GM12892 (cell line): ENCODE measurements around the gene FAM174C.

Experiments
- DNase-seq: peaks from one replicate; pipeline ENCODE4 v3.0.0; 2011; ENCODE audit not compliant: insufficient read length
- FAIRE-seq: peaks from 2 replicates; lab custom pipeline; 2011; peaks lifted over from hg19 to GRCh38; lab: Jason Lieb, UNC
- POLR2A ChIP-seq: IDR thresholded peaks from 2 replicates; pipeline ENCODE4 v1.6.1; 2011; ENCODE audit warnings: low read depth, low read length, control low read depth
- POLR2AphosphoS5 ChIP-seq: IDR thresholded peaks from 2 replicates; pipeline ENCODE4 v1.6.1; 2011; ENCODE audit warnings: low read depth, low read length, control low read depth
- TAF1 ChIP-seq: IDR thresholded peaks from 2 replicates; pipeline ENCODE4 v1.6.1; 2011; ENCODE audit warnings: low read depth, mild to moderate bottlenecking, control low read depth, low read length, borderline replicate concordance

FAM174C gene

DNA sequence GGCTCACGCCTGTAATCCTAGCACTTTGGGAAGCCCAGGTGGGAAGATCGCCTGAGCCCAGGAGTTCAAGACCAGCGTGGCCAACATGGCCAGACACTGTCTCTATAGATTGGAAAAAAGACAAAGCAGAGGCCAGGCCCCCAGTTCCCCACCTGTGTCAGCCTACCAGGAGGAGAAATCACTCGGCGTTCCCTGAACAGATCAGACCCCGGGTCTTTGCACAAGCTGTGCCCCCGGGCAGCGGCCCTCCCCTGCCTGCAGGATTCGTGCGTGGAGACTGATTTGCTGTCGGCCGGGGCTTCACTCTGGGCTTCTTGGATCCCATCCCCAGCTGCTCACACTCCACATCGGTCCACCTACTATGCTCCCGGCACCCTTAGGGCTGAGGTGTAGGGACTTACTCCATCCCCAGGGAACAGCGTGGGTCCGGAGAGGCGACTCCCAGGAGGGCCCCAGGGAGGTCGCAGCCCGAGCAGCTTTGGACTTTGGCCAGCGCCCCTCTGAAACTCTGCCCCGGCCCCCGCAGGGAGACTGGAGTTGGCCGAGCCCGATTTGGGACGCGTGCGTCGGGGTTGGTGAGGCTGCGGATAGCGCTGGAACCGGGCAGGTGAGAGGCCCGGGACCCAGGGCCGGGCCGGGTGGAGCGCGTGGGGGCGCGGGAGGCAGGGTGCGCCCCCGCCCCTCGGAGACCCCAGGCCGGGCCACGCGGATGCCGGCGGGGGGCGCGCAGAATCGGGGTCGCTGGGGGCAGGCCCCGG is 9.8 kb downstream of the FAM174C start:
- DNase-seq (no peak), FAIRE-seq (no peak)
- TF ChIP-seq POLR2AphosphoS5 (no peak), POLR2A (no peak), TAF1 (no peak)

DNA sequence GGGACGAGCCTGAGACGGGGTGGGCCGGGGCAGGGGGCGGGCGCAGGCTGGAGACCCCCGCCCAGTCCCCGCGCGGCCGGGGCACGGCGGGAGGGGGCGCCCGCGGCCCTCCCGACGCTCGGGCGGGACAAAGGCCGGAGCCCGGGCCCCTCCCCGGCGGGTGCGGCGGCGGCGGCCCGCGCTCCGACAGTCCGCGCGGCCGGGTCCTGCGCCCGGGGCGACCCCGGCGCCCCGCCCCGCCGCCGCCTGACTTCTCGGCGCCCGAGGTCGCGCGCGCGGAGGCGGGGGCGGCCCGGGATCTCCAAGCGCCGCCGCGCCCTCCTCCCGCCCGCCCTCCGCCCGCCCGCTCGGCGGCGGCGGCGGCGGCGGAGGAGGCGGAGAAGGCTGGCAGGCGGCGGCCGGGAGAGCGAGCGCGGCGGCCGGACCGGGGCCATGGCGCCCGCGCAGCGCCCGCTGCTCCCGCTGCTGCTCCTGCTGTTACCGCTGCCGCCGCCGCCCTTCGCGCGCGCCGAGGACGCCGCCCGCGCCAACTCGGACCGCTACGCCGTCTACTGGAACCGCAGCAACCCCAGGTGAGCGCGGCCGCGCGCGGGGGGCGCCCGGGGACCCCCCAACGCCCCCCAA is 10.5 kb downstream of the FAM174C start, which contains the start of gene EFNA2:
Gene EFNA2 (plus strand): TSS at position 137 of the 624 bp plus-strand sequence. CDS start 296 bp downstream, at position 433.
- DNase-seq (no peak), FAIRE-seq (no peak)
- TF ChIP-seq TAF1: no peak
- no peak for TF ChIP-seq POLR2A
- no peak for TF ChIP-seq POLR2AphosphoS5

DNA sequence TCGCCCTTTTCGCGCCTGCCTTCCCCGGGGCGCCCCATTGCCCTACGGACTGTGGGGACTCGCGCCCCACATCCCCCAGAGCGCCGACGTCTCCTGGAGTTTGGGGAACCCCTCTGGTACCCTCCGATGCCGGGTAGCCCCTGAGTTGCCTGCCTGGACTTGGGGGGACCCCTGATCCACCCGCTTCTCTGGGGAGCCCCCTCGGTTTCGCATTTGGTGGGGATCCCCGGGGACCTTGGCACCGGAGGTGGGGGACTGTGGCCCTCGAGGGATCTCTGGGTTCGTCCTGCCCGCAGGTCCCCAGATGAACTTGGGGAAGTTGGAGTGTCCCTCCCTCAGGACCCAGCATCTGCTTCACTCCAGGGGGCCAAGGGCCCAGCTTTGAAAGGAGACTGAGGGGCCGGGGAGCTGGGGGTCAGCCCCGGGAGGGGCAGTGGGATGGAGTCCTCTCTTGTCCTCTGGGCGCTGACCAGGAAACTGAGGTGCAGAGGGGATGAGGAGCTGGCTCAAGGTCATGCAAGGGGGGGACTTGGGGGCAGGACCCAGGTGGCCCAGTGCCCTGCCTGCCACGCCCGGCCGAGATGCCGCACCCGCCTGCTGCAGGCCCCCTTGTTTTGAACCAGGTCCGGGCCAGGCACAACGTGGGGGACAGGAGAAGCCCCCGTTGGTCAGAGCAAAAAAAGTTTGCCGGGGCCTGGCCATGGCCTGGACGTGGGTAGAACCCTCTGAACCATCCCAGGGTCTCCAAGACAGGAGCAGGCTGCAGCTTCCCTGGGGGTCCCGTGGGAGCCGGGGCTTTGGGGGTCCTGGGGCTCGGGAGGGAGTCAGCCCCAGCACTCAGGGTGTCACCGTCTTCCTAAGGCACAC is 11.4 kb downstream of the FAM174C start:
- FAIRE-seq: no peak
- DNase-seq: no peak
- TF ChIP-seq POLR2A (no peak), POLR2AphosphoS5 (no peak), TAF1 (no peak)

DNA sequence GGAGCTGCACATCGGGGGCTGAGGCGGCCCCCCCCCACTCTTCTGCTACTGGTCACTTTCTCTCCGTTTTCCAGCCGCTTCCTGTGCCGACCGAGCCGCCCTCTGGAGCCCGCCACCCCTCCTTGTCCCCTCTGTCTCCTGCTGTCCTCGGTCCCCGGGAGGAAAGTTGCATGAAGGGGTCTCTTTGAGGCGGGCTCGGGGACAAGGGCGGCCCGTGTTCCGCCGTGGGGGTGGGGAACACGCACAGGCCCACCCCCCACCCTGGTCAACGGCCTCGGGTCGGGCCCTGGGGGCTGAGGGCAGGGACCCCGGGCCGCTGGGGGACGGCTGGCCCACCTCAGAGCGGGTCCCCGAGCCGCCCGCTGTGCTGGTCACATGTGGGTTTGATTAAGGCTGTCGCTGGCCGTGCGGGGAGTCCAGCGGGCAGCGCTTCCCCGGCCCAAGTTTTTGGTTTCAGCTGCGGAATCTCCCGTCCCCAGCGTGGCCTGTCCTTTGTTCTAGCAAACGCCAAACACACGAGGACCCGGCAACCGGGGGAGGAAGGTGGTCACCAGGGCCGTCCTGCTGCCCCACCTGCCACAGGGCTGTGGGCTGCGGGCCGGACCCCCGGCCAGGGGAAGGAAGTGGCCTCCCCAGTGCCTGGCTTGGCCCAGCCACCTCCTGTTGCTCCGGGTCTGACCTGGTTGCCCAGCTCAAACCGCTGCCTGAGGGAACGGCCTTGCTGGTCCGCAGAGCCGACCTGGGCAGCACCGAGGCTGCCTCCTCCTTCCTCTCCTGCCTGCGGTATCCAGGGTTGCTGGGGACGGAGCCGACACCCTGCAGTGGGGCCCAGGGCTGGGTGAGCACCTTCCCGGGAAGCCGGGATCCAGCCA is 12.3 kb downstream of the FAM174C start:
- FAIRE-seq (no peak), DNase-seq (no peak)
- TF ChIP-seq POLR2A: no peak

DNA sequence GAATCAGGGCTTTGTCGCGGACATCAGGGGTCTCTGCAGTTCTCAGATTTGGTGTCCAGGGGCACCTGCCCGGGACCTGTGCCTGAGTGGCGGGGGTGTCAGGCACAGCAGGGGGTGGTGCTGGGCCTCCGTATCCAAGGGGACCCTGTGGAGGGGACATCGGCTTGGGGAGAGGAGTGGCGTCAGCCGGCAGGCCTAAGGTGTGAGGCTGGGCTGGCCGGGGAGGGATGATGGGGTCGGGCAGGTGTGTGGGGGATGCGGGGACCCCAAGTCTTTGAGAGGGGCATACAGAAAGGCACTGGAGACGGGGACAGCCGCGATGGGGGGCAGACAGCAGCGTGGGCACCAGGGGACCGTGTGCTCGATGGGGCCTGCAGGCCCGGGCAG is 12.9 kb downstream of the FAM174C start:
- no peak for TF ChIP-seq POLR2AphosphoS5
- no peak for TF ChIP-seq TAF1
- TF ChIP-seq POLR2A: no peak
- FAIRE-seq: no peak
- DNase-seq: no peak

DNA sequence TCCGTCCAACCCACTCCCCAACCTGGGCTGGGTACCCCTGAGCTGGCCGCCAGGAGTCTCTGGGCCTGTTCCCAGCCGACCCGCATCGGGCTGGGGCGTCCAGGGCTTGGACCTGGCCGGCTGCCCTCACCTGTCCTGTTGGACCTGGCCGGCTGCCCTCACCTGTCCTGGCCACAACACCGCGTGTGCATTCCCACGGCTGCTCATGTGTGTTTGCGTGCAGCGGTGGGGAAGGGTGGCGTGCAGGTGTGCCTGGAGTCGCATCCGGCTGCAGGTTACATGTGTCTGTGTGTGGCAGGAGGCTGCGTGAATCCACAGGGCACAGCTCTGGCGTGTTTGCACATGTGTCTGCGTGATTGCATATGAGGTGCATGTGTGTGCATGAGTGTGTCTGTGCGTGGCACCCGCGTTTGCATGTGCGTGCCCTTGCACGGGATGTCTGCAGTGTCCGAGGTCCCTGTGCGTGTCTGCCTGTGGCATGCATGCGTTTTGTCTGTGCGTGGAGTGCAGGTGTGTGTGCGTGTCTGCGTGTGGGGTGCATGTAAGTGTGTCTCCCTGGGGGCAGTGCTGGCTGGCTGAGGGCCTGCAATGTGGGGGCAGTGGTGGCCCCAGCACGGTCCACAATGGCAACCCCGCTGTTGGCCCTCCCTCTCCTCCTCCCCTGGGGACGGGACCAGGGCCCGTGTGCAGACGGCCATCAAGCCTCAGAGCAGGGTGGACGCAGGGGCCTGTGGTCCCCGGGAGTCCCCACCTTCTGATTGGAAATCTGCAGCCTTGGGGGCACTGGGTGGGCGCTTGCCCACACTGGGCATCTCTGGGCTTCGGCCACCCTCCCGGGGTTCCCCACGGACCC is 13.7 kb downstream of the FAM174C start:
- TF ChIP-seq POLR2A (no peak), POLR2AphosphoS5 (no peak), TAF1 (no peak)
- DNase-seq (no peak), FAIRE-seq (no peak)

DNA sequence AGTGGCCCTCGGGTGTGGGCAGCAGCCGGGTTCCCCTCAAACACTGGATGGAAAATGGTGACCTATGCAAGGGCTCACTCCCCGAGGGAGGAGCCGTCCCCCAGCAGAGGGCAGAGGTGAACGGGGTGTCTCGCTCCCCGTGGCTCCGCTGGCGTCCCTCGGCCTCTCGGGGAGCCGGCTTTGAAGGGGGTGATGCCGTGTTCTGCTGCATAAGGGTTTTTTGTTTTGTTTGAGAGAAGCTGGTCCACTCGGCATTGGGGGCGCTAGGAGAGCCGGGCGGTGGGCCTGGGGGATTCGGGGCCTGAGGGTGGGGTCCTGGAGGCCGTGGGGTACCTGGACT is 14.3 kb downstream of the FAM174C start:
- FAIRE-seq: no peak
- TF ChIP-seq TAF1 (no peak), POLR2A (no peak)
- DNase-seq: no peak

DNA sequence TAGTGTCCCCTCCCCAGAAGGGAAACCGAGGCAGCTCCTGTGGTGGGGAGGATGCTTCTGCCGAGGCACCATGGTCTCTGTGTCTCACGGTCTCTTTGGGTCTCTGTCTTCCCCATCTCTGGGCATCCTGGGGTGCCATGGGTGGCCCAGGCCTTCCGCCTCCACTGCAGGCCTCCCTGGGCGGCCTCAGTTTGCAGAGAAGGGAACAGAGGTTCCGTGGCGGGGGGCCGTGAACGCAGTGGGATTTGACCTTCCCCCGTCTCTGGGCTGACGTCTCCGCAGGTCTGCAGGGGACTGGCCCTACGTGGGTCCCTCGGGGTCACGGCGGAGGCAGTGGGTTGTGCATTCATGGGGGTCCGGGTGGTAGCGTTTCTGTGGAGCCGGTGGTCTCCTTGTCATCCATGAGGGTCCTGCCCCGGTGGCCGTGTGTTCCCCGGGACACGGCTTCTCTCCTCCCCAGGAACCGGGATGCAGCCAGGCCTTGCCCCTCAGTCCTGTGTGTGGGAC is 14.9 kb downstream of the FAM174C start:
- FAIRE-seq (no peak), DNase-seq (no peak)
- TF ChIP-seq POLR2A (no peak), POLR2AphosphoS5 (no peak), TAF1 (no peak)

DNA sequence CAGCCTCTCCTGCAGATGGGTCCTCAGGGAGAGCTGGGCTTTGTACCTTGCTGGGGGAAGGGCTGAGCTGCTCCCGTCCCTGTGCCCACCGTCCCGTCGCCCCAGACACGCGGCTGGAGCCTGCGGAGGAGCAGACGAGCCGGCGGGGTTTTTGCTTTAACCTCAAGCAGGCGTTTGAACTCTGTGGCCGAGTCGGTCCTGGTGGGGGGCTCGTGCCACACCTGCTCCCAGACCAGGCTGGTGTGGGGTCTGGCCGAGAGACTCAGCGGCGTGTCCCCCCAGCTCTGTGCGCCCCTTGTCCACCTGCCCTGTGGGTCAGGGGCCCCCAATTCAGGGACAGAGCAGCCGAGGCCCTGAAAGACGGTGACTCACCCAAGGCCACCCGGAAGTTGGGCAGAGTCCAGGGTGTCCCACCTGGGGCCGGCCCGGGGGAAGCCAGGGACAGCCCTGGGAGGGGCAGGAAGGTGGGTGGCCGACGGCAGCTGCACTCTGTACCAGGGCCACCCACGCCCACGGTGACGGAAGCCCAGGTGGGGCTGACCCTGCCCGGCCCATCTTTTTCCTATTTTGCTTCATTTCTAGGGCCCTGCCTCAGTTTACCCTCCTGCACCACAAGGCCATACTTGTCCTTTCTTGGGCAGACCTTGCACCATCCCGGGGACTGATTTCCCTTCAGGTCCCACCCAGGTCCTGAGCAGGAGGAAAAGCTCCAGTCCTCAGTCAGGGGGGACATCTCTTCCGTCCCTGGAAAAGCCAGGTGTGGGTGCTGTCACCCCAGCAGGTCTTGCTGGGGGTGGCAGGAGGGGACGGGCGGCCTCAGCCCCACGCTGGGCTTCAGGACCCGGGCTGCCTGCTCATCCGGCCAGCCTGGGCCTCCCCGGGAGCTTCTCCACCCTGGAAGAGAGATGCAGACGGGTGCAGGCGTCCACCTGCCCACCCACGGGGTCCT is 15.6 kb downstream of the FAM174C start:
- no peak for TF ChIP-seq POLR2AphosphoS5
- no peak for TF ChIP-seq POLR2A
- TF ChIP-seq TAF1: no peak
- FAIRE-seq (no peak), DNase-seq (no peak)
